ENCODE measurements around the gene GABBR2.

DNA sequence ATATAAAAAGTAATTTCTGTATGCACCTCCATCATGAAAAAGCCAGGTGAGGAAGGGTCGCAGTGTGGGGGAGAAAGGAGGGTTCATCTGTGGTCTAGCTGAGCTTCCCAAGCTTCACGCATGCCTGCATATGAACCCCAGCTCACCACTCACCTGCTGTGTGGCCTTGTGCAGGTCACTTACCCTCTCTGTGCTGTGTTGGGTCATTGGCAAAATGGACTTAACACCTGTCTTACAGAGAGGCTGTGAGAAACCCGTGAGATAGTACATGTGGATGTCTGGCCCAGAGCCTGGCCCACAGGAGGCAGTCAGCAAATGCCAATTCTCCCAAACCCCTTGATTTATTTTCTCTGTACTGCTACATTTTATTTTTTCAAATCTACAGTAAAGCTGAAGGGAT is 88.9 kb downstream of the GABBR2 start:
- TF ChIP-seq GATA2 (IDR thresholded peaks at IDR 0.05; ENCODE audit: low read depth, low read length) (no peak), GATA3 (IDR thresholded peaks at IDR 0.05; ENCODE audit: low read depth, low read length) (no peak)
